Activated CD8-positive, alpha-beta T cell treated with anti-CD3 and anti-CD28 coated beads for 36 hours (primary cell): Measurements from ENCODE around the gene RIMBP3C. TPM values are rescaled to one million over a fixed set of nuclear protein-coding genes. Genes with fewer than 3 reads are reported as not detected.
A peak's percentile ranks its signal among the peaks of the same experiment; 100 is the strongest.
"Not testable (repeated sequence)": the region's sequence is repeated elsewhere in the genome, so short reads cannot be mapped to it uniquely, and the experiment has no call there.

ENCODE experiments used
- ATAC-seq: fragments of 200-7000 bp; cut with Tn5 transposase; one replicate; pipeline ENCODE4 v1.10.0; 2021; ENCODE audit warnings: mild to moderate bottlenecking, moderate library complexity
- CTCF ChIA-PET: fragments of 350-600 bp; sonication (Branson Sonifier 250); formaldehyde crosslinking; loops from one replicate; lab custom pipeline; 2021; ENCODE audit warnings: antibody characterized with exemption; lab: Charles Lee
- POLR2A ChIA-PET: fragments of 350-600 bp; sonication (Branson Sonifier 250); formaldehyde crosslinking; loops from one replicate; lab custom pipeline; 2021; ENCODE audit warnings: antibody characterized with exemption; lab: Charles Lee
- DNase-seq: peaks from one replicate; pipeline ENCODE4 v3.0.0-alpha.2; 2020
- H3K27ac Mint-ChIP-seq: one replicate; pipeline ENCODE4 v1.8.0; 2021; ENCODE audit warnings: mild to moderate bottlenecking, mixed read lengths
- H3K27me3 Mint-ChIP-seq: one replicate; pipeline ENCODE4 v1.8.0; 2021; ENCODE audit warnings: mixed read lengths
- H3K36me3 Mint-ChIP-seq: one replicate; pipeline ENCODE4 v1.8.0; 2021; ENCODE audit warnings: low read depth, mixed read lengths
- H3K4me1 Mint-ChIP-seq: one replicate; pipeline ENCODE4 v1.8.0; 2021; ENCODE audit warnings: low read depth, mixed read lengths
- H3K4me3 Mint-ChIP-seq: one replicate; pipeline ENCODE4 v1.8.0; 2021; ENCODE audit warnings: mild to moderate bottlenecking, moderate library complexity, mixed read lengths
- H3K9me3 Mint-ChIP-seq: one replicate; pipeline ENCODE4 v1.8.0; 2021; ENCODE audit warnings: mixed read lengths
- CTCF ChIP-seq: fragments of 200-600 bp; IDR thresholded peaks from one replicate; pipeline ENCODE4 v1.8.0; 2022; ENCODE audit warnings: antibody characterized with exemption, mild to moderate bottlenecking
- intact Hi-C: fragments of 100-400 bp; cut with micrococcal nuclease; formaldehyde crosslinking; loops from one replicate; pipeline ENCODE4 v1.10.0; 2022
- total RNA-seq, 2 experiments: library from RNA; stranded (reverse); gene quantifications; one replicate each; pipeline ENCODE4 v1.2.3, GENCODE V29; 2021

The RIMBP3C gene
- total RNA-seq, result under 1 TPM in 1 of 2 experiments, not detected in 1; 0.20 TPM

- H3K9me3 Mint-ChIP-seq, CTCF ChIA-PET, H3K27me3 Mint-ChIP-seq, H3K4me3 Mint-ChIP-seq, ATAC-seq, intact Hi-C loops, DNase-seq, H3K4me1 Mint-ChIP-seq, H3K36me3 Mint-ChIP-seq, POLR2A ChIA-PET, H3K27ac Mint-ChIP-seq: not testable (repeated sequence)
Observed at GRCh38 chr22:21551361-21551760, at the start of gene RIMBP3C. Gene RIMBP3C, minus strand, starts transcription at chr22:21551461. Its CDS starts 485 bp downstream, at chr22:21550976.

GRCh38 chr22:21599053-21599893 lies 48.0 kb upstream of the RIMBP3C start:
- peaks cover 24% of the 10 kb centered on the region for H3K4me1 Mint-ChIP-seq

GRCh38 chr22:21598302-21598701 lies 47.0 kb upstream of the RIMBP3C start:
- no peaks in the 10 kb centered on the region for H3K9me3 Mint-ChIP-seq
- CTCF ChIA-PET, result no interaction called here
- intact Hi-C loops, result no loop called here
- TF ChIP-seq CTCF, result no peak
- peak overlapping the region; percentile 24 for H3K27ac Mint-ChIP-seq
- DNase-seq (no peak), ATAC-seq (no peak)
- H3K27me3 Mint-ChIP-seq, result no peaks in the 10 kb centered on the region
- peaks cover 30% of the 10 kb centered on the region for H3K4me1 Mint-ChIP-seq
- peaks cover 33% of the 10 kb centered on the region for H3K36me3 Mint-ChIP-seq
- no peak overlapping the region for H3K4me3 Mint-ChIP-seq
- POLR2A ChIA-PET, result interaction anchor here (1.0 to 1.1 kb wide), 2 partner anchors 15 to 24 kb away, joined by 3 to 4 read pairs; no protein-coding TSS in a partner anchor

More at GRCh38 chr22:21599053-21599893, 48.0 kb upstream of the RIMBP3C start:
- no peak for TF ChIP-seq CTCF
- ChIA-PET POLR2A (interaction anchor here (1.0 kb wide), 1 partner anchor 25 kb away, joined by 3 read pairs; no protein-coding TSS in a partner anchor), CTCF (interaction anchor here (1.0 kb wide), 1 partner anchor 10 kb away, joined by 3 read pairs; no protein-coding TSS in a partner anchor)
- no peaks in the 10 kb centered on the region for H3K27me3 Mint-ChIP-seq
- H3K36me3 Mint-ChIP-seq, result peaks cover 23% of the 10 kb centered on the region
- DNase-seq (no peak), ATAC-seq (no peak)
- H3K9me3 Mint-ChIP-seq, result no peaks in the 10 kb centered on the region
- H3K27ac Mint-ChIP-seq, result no peak overlapping the region
- no peak overlapping the region for H3K4me3 Mint-ChIP-seq
- intact Hi-C loops, result no loop called here

GRCh38 chr22:21596356-21597135 lies 45.3 kb upstream of the RIMBP3C start:
- not testable (repeated sequence) for ATAC-seq
- CTCF ChIA-PET, result interaction anchor here (1.2 kb wide), 1 partner anchor 14 kb away, joined by 4 read pairs; no protein-coding TSS in a partner anchor
- peaks cover 35% of the 10 kb centered on the region for H3K4me1 Mint-ChIP-seq

GRCh38 chr22:21594865-21595452 lies 43.7 kb upstream of the RIMBP3C start:
- Mint-ChIP-seq H3K4me3 (no peak overlapping the region), H3K4me1 (peaks cover 45% of the 10 kb centered on the region), H3K9me3 (no peaks in the 10 kb centered on the region), H3K27ac (no peak overlapping the region), H3K36me3 (peaks cover 44% of the 10 kb centered on the region), H3K27me3 (no peaks in the 10 kb centered on the region)
- DNase-seq (no peak), ATAC-seq (no peak)
- ChIA-PET POLR2A (no interaction called here), CTCF (interaction anchor here (1.8 kb wide), 1 partner anchor 49 kb away, joined by 4 read pairs; no protein-coding TSS in a partner anchor)
- TF ChIP-seq CTCF, result no peak
- intact Hi-C loops, result no loop called here

More at GRCh38 chr22:21596356-21597135, 45.3 kb upstream of the RIMBP3C start:
- peaks cover 42% of the 10 kb centered on the region for H3K36me3 Mint-ChIP-seq
- H3K9me3 Mint-ChIP-seq, H3K27me3 Mint-ChIP-seq, H3K4me3 Mint-ChIP-seq, intact Hi-C loops, DNase-seq, H3K27ac Mint-ChIP-seq: not testable (repeated sequence)
- POLR2A ChIA-PET, result interaction anchor here (1.0 kb wide), 1 partner anchor 34 kb away, joined by 4 read pairs; no protein-coding TSS in a partner anchor
